ENCODE measurements around the gene MRPL14.
"Not testable (repeated sequence)": the region's sequence is repeated elsewhere in the genome, so short reads cannot be mapped to it uniquely, and the experiment has no call there.

The MRPL14 gene

GRCh38 chr6:44149369-44150012, 22.2 kb upstream of the MRPL14 start:
- no peak for DNase-seq

DNA sequence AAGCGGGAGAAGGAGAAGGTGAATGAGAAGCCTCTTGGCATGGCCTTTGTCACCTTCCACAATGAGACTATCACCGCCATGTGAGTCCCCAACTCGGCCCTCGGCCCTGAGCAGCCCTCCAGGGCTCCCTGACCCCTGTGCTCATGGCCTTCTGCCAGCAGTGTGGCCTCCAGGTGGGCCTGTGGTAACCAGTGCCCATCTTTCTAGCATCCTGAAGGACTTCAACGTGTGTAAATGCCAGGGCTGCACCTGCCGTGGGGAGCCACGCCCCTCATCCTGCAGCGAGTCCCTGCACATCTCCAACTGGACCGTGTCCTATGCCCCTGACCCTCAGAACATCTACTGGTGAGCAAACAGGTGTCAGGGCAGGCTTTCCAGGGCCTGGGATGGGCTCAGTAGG, 21.1 kb upstream of the MRPL14 start:
- no peak for DNase-seq

DNA sequence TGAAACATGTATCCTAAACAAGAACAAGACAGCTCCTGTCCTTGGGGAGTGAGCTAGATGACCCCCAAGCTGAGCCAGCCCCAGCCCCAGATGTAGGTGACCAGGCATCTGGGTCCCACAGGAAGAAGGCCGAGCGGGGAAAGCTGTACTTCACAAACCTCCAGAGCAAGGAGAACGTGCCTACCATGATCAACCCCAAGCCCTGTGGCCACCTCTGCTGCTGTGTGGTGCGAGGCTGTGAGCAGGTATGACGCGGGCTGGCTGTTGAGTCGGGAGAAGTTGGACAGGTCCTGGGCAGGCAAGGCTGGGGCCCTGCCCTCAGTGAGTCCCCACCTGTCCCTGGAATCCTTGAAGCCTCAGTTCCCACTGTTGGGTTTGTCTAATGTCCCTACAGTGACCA, 20.0 kb upstream of the MRPL14 start:
- no peak for DNase-seq

DNA sequence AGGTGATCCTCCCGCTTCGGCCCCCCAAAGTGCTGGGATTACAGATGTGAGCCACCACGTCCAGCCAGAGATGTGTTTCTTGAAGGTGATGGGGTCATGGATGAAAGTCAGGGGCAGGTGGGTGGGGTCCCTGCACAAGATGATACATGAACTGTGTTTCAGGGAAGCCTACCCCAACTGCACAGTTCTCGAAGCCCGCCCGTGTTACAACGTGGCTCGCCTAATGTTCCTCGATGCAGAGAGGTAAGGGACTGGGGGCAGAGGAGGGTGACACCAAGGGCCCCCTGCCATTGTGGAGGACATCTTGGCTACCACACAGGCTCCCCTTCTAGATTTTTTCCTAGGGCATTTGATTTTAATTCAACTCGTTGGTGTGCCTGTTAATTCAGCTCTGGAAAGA, 19.4 kb upstream of the MRPL14 start:
- no peak for DNase-seq

- DNase-seq, result no peak
These were observed 18.6 kb upstream of the MRPL14 start for GRCh38 chr6:44145839-44146238.

DNA sequence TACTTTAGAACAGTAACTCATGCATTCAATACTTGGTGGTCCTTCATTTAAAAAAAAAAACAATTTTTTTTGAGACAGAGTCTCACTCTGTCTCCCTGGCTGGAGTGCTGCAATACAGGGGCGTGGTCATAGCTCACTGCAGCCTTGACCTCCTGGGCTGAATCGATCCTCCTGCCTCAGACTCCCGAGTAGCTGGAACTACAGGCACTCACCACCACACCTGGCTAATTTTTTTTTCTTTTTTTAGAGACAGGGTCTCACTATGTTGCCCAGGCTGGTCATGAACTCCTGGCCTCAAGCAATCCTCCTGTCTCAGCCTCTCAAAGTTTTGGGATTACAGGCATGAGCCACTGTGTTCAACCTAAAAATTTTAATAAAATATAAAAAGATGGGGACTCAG, 17.3 kb upstream of the MRPL14 start:
- not testable (repeated sequence) for DNase-seq

- no peak for DNase-seq
These were observed 16.5 kb upstream of the MRPL14 start for GRCh38 chr6:44143731-44144130.

- DNase-seq, result no peak
These were observed 15.6 kb upstream of the MRPL14 start for GRCh38 chr6:44142835-44143234.

DNA sequence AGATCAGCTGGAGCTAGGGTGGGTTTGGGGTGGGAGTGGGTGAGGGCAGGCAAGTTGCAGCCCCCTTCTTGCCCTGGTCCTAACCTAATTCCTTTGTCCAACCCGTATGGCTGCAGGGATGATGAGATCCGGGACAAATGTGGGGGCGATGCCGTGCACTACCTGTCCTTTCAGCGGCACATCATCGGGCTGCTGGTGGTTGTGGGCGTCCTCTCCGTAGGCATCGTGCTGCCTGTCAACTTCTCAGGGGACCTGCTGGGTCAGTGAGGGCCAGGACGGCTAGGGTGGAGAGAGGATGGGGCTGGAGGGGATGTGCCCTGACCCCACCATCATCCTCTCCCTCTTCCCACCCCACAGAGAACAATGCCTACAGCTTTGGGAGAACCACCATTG, 12.1 kb upstream of the MRPL14 start:
- no peak for DNase-seq

- no peak for DNase-seq
These were observed 11.6 kb upstream of the MRPL14 start for GRCh38 chr6:44138717-44139350.

- no peak for DNase-seq
These were observed 8.6 kb upstream of the MRPL14 start for GRCh38 chr6:44135875-44136274.

- no peak for DNase-seq
These were observed 8.0 kb upstream of the MRPL14 start for GRCh38 chr6:44135173-44135758.

GRCh38 chr6:44133981-44134711, 6.9 kb upstream of the MRPL14 start:
- no peak for DNase-seq

DNA sequence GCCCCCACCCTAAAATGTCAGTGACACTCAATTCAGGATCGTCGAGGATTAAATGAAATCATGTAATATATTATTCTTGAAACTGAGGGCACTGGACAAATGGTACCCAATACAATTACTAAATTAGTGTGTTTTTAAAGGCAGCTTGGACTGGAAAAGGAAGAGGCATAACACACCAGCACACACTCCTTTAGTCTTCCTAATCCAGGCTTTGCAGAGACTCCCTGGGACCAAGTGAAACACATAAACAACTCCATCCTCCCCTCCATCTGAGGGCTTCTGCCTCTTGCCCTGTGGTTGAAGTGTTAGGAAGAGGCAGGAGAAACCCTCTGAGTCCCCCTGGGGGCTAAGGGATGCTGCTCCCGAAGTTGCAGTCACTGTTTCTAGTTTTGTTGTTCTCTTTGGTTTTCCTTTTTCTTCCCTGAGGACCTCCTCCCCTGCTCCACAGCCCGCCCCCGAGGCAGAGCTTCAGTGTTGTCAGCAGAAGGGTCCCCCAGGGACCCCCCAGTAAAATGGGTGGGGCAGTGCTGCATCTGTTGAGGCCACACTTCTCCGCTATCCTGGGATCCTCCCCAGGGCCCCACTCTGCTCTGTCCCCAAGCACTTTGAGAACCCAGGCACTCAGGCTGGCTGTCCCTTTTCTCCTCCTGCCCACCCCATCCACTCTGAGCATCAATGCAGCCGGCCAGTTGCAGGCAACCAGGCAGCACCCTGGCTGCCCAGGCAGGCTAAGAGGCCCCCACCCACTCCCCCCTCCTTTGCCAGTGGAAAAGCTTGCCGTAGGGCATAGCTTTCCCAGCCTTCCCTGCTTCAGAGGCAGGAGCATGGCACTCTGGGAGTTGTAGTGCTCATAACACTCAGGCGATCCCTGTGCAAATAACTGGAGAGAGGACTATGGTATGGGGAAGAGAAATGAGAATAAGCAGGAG, 6.0 kb upstream of the MRPL14 start:
- peak; percentile 79 for DNase-seq

GRCh38 chr6:44132476-44132875, 5.2 kb upstream of the MRPL14 start:
- DNase-seq, result no peak

GRCh38 chr6:44131892-44132291, 4.6 kb upstream of the MRPL14 start:
- peak; percentile 53 for DNase-seq

DNA sequence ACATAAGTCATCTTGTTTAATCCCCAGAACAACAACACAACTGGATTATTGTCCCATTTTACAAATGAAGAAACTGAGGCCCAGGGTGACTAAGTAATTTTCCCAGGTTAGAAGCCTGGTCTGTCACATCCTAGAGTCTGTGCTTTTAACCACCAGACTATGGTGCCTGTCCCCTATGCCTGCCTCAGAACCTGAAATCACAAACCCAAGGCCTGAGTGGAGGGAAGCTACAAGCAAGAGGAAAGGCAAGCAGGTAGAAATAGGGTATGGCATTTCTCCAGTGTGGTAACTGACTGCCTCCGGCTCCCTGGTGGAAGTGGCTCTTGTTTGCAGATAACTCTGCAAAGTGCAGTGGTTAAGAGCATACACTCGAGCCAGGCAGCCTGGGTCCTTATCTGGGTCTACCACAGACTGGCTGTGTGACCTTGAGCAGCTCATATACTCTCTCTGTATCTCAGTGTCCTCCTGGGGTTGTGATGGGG, 2.6 kb upstream of the MRPL14 start:
- no peak for DNase-seq

DNA sequence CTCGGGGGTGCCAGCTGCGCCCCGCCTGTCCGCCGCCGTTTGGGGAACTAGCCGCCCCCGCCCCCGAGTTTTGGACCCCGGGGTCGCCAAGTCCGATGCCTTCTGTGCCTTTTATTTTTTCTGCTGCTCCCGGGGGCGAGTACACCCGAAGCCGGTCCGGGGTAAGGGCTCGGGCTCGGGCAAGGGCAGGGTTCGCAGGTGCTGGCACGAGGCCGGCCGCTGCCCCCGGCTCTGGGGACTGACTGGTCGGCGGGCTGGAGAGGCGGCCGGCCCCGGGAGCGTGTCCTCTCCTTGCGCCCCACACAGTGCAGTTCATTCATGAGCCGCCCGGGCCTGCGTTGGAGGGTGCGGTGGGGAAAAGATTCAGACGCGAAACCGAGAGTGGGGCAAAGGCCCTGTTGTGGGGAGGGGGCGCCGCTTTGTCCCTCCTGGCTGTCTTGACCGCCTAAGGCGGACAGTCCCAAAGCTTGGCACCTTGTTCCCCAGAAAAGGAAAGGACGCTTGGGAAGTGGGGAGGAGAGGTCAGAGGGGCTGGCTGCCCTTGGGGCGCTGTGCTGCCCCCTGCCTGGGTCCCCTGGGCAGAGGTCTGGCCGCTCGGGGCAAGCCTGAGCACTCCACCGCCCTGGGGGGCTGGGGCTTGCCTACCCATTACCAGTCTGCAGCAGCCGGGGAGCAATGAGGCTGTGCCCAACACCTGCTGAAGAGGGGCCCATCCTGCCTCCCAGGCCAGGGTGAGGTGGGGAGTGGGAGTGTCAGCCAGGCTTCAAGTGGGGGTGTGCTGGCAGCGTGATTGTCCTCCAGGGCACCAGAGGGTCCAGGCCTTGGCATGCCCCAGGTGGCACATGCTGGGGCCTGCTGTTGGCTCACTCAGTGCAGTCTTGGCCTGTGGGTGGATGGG, 1.0 kb upstream of the MRPL14 start:
- no peak for DNase-seq

- peak; percentile 4 for DNase-seq
These were observed 717 bp downstream of the MRPL14 start for GRCh38 chr6:44126320-44127149.

- no peak for DNase-seq
These were observed 3.7 kb downstream of the MRPL14 start for GRCh38 chr6:44123544-44123943.

DNA sequence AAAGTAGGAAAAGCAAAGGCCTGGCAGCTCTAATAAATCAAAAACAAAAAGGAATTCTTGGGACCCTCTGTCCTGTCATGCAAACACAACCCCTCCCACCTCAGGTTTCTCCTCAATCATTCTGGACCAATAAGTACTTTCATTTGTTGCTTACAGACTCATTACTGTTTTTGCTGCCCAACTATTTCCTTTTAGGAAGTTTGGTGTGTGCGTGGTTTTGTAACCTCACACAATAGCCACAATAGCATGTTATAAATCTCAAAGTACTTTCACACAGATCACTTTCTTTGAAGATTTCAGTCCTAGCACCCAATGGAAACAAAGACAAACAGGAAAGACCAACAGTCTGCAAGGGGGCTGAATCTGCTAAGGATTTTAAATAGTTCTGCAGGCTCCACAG, 4.5 kb downstream of the MRPL14 start:
- DNase-seq, result no peak

Data from NCI-H2171 (cell line).